HL-60/S4 (cell line): ENCODE measurements around the gene CDKL5.
"Not testable (repeated sequence)": the region's sequence is repeated elsewhere in the genome, so short reads cannot be mapped to it uniquely, and the experiment has no call there.

Experiments
- in situ Hi-C: fragments of 300-500 bp; cut with MboI; formaldehyde crosslinking; loops from 2 replicates; pipeline ENCODE4 v1.14.3; 2022; ENCODE audit warnings: low sequenced_read_pairs

CDKL5 gene

DNA sequence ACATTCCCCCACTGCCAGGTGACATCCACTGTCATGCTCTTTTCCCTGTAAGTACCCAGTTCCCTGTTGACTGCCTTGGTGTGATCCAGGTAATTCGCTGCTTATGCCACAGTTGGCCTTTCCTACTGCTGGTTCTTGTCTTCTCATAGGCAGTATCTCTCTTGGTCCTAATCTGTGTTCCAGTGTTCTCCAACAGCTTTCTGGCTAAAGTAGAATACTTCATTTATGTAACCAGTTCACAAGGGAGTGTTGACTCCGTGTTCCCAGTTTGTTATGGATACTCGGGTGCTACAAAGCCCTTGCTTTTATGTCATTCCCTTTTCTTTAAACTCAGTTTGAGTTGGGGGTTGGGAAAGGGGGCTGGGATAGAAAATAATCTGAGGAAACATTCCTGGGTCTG is 148.1 kb downstream of the CDKL5 start:
- in situ Hi-C loops = no loop called here

DNA sequence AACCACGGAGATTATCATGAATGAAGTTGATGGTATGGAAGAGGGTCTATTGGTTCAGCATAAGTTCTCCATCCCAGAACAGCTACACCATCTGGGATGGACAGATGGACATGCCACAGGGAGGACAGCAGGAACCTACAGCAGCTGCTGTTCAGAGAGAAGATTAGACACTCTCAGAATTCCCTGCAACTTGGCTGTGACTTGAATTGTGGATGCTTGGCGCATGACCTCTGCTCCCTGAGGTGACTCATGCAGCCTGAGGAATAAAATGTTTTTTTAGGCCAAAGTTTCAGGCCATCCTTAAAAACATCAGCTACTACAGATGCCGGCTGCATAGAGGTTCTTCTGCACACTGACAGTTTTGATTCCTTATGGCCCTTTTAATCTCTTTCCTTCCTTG is 149.2 kb downstream of the CDKL5 start:
- in situ Hi-C loops = no loop called here

DNA sequence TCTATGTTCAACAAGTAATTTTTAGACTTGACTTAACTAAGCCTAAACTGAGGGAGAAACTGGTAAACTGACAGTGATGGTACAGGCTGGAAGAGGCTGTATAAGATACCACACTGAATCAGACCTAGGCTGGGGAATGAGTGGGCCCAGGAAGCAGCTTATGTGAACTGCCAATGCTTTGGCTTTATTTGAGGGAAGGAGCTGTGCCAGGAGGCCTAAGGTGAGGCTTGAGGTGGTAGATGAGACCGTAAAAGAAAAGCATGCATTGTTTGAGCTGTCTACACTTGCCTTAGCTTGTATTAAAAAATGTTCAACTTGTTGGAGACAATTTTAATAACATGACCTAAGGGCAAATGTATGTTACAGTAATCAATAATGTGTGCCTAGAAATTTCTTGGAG is 150.3 kb downstream of the CDKL5 start:
- in situ Hi-C loops = no loop called here

DNA sequence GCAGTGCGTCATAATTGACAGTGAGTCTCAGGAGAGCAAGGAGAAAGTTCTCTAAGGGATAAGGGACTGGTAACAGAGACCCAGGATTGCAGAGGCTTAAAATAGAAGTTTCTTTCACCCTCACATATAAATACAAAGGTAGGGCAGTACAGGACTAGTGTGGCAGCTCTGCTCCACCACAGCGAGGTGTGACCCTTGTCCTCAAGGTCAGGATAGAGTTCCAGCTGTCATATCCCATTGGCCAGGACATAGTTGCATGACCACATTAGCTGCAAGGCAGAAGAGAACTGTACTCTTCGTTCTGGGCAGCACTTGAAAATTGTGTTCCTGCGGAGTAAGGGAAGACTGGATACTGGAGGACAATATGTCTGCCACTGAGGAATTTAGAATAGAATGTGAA is 152.0 kb downstream of the CDKL5 start:
- in situ Hi-C loops = no loop called here

DNA sequence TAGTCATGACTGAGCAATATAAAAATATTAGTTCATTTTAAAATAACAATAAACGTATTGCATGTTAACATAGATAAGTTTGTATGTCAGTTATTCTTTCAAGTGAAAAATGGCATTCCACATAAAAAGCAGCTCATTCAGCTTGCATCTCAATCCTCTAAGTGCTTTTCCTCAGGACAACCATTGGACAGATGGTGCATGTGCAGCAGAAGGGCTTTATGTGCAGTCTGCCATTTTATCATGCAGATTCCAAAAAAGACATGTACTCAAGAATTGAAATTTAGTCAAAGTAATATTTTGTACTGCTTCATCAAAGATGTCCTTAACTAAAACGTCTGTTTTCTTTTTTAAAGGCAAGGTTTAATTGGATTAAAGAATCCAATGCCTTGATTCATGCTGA is 153.1 kb downstream of the CDKL5 start:
- in situ Hi-C loops = no loop called here

DNA sequence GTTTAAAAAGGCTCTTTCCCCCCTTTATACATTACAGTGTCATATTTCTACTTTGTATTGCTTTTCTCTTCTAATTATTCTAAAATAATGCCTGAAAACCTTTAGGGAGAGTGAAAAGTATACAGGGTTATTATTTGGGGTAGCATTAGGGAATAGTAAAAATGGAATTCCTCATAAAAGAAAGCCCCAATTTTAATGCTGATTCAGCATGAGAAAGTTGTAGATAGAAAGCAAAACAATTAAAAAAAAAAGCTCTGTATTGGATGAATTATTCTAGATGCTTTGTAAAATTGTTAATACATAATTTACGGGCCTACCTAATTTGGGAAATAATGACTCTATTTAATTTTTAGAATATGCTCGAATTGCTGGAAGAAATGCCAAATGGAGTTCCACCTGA is 154.1 kb downstream of the CDKL5 start:
- in situ Hi-C loops = no loop called here

DNA sequence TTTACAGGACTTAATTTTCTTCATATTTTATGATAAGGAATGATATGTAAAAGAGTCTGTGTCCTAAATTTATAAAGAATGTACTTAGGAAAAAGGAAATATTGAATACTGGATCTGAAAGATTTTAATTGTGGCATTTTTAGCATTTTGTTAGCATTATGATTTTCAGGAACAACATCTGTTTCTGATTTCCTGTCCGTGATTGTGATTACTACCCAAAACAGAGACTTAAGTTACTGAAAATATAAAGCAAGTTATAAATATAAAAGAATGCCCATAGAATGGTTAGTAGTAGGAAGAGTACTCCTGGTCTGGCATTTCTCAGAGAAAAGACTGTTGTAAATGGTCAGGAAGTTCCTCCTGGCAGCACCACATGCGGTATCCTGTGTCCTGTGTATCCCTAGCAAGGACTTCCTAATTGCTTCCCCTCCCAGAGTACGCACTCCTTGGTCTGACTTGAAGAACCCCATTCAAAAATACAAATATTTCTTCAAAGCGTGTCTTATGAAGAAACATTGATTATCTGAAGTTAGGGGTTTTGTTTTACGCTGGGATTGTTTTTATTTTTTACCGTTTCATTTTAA is 157.6 kb downstream of the CDKL5 start:
- in situ Hi-C loops = no loop called here

DNA sequence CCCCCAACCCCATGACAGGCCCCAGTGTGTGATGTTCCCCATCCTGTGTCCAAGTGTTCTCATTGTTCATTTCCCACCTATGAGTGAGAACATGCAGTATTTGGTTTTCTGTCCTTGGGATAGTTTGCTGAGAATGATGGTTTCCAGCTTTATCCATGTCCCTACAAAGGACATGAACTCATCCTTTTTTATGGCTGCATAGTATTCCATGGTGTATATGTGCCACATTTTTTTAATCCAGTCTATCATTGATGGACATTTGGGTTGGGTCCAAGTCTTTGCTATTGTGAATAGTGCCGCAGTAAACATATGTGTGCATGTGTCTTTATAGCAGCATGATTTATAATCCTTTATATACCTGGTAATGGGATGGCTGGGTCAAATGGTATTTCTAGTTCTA is 163.9 kb downstream of the CDKL5 start:
- in situ Hi-C loops = not testable (repeated sequence)

DNA sequence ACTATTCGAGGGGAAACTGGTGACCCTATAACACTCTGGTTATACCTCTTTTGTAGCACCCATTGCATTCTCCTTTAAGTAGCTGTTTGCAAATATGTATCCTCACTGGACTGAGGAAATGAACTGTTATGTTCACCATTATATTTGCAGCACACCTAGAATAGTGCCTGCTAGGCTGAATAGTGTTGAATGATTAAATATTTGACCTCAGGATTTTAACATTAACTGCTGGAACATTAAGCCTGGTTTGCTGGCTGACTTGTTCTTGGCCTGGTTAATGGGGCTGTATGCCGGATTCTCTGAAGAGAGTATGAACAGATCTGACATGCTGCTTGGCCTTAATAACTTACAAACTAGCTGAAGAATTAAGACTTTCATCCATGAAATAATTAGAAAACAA is 166.4 kb downstream of the CDKL5 start:
- in situ Hi-C loops = no loop called here

DNA sequence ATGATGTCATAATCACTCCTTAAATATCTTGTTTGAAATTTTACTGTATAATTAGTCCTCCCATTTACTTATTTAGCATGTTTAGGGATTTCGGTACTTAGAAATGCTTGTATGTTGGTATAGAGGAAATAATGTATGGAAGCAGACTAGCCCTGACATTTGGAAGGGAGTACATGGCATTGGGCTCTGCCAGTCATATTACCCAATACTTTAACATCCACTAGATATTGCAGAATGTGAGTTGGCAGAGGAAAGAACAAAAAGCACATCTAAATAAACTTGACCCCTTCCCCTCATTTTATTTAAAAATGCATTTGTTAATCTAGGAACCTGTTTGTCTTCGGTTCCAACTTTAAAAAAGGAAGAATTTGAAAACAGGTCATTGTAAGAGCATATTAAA is 168.7 kb downstream of the CDKL5 start:
- in situ Hi-C loops = no loop called here

DNA sequence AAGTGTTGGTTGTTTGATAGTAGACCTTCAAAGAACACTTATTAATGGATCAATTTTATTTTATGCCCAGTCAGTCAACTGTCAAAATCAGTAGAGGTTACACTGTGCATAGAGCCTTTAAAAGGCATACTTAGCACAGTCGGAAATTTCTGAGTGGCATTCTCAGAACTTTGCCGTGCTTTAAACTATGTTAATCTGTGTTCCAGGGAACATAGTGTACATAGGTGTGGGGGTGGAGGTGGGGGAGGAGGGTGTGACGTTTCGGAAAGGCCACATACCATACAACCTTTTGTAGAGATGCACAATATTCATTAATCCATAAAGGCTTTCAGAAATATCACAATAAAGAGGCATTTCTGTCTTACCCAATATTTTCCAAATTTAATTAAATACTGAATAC is 170.7 kb downstream of the CDKL5 start:
- in situ Hi-C loops = no loop called here

DNA sequence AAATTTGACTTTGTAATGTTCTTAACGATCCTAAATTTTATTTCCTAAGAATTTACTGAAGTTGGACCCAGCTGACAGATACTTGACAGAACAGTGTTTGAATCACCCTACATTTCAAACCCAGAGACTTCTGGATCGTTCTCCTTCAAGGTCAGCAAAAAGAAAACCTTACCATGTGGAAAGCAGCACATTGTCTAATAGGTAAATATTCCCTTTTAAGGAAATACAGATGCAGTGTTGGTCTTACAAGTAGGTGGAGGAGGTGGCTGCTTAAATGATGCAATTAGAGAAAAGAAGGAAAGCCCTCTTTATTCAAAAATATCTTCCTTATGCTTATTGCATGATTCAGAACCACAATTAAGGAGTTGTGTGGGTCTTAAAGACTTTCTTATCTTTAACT is 173.0 kb downstream of the CDKL5 start:
- in situ Hi-C loops = no loop called here

DNA sequence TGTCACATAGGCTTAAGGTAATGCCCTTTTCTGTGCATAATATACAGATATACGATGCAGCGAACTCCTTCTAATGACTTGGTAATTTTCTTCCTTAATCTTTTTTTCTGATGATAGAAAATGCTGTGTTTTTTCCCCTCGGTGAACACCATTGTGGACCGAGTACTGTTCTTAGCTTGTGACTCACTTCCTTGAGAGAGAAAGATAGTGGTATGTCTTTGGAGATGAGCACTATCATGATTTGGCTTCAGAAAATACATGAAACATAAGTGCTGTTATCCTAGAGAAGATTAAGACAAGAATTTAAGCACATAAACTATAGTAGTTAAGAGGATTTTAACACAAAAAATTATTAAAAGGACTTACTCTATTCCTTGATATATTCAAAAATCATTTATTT is 182.6 kb downstream of the CDKL5 start:
- in situ Hi-C loops = no loop called here

DNA sequence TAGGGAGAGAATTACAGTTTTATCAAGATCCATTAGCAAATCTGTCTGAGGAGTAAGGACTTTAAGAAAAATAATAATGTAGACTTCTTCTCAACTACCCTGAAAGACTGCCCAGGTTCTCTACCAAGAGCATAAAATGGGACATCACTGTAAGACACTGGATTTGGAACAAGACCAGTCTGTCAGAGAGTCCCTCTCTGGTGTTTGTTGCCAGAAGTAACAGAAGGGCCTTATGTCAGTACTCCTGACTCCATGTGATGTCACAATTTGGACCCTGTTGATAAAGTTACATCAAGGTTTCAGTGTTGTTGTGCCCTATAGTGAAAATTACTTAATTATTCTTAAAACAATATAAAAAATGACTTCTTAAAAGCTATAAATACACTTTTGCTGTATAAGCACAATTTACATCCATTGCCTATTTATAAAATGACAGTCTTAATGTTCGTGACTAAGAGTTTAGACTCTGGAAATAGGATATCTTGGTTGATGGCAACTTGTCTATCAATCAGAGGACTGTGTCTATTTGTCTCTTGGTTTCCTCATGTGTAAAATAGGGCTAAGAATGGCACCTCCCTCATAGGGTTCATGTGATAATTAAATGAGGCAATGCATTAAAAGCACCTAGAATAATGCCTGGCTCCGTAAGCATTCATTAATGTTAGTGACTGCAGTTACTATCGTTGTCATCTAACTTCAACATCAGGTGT is 188.7 kb downstream of the CDKL5 start:
- in situ Hi-C loops = no loop called here

DNA sequence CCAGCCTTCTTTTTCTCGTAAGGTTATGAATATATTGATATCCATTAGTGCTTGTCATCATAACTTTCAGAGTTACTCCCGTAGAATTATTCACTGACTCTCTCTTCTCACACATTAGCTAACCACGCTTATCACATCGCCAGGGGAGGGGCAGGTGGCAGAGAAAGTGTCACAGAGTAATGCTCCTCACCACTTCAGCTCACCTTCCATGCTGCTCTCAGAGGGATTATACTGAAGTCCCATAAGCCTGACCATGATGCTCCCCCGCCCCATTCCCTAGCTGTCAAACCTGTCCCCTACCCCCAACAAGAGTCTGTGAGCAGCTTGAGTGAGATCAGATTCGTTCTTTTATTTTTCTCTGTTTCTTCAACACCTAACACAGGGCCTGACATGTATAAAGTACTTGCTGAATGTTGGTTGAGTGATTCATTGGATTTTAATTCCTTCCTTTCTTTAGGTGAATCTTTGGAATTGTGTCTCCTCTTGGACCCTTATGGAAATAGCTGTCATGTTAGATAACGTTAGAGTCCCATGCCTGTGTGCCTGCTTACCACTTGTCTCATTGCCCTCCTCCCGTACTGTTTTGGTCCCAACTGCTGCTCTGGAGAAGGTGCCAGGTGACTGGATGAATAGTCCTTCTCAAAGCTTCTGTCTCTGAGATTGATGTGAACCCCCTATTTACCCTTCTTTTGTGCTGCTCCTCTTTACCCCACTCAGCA is 191.4 kb downstream of the CDKL5 start:
- in situ Hi-C loops = no loop called here

DNA sequence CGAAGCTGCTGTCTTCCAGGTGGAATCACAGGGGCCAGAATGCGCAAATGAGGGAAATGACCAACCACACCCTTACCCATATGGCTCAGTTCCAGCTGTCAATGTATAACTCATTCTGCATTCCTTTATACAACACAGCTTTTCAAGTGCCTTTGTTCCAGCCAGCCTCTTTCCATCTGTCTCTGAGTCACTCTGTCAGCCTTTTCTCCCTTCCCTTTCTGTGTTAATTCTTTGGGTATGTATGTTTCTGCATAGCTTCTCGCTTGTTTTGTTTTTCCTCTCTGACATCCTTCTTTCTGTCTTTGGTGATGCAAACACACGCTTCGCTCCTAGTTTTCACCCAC is 192.0 kb downstream of the CDKL5 start:
- in situ Hi-C loops = no loop called here

DNA sequence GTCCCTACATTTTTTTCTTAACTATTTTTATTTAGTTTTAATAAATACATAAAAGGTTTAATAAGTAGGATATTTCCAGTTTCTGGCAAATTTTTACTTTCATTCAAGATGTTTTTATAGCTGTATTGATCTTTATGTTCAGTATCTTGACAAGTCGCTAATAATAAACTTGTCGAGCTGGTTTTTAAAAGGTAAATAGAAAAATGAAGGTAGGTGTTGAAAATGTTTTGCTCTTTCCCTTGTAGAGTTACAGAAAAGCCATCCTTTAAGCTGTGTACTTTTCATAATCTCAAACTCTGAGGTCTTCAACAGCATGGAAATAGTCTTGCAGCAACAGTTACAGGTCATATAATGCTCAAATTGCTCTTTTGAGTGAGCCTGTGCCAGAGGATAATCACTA is 193.9 kb downstream of the CDKL5 start:
- in situ Hi-C loops = no loop called here

DNA sequence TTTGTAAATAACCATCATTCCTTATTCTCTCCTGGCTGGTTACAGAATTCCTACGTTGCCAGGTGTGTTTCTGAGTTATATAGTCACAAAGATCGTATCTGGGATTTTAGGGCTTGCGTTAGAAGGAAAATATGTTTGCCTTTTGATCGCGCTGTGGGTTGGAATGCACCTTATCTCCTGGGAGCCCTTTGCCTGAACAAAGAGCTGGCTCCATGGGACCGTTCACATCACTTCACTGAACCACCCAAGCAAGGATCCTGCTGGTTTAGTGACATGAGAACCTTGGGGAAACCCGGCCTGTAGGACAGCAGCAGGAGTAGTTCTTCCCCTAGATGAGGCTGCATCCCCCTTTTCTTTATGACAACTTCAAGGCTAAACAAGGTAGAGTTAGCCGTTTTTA is 194.9 kb downstream of the CDKL5 start:
- in situ Hi-C loops = no loop called here

DNA sequence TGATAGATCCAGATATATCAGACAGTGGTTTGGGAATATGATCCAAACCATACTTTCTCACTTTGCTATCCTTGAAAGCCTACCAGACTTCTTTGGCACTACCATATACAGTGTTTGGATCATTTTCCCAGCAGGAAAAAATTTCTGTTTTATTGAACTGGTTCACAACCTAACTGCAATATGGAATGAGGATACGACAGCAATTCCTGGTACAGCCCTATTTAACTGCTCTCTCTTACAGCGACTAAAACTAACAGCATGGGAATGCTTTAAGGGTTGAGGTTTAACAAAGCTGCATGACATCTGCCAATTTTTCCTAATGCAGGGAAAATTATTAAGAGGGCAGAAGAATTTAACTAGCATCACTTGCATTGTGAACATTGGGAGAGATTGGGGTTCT is 199.2 kb downstream of the CDKL5 start:
- in situ Hi-C loops = no loop called here

DNA sequence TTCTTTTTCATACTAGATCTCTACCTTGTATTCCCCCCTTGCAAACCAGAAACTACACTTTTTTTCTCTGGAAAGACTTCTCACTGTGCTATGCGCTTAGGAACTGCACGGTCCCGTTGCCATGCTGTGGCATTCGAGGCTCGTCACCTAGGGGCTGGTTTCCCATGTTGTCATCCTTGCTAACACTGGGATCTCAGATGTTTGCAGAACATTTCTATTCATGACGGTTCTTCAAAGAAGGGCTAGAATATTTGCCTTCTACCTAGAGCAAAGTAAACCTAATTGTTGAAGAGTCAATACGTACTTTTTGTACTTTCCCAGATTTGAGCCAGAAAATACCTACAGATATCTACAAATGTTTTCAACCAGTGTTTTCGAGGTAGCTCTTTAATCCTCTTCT is 205.5 kb downstream of the CDKL5 start:
- in situ Hi-C loops = no loop called here

DNA sequence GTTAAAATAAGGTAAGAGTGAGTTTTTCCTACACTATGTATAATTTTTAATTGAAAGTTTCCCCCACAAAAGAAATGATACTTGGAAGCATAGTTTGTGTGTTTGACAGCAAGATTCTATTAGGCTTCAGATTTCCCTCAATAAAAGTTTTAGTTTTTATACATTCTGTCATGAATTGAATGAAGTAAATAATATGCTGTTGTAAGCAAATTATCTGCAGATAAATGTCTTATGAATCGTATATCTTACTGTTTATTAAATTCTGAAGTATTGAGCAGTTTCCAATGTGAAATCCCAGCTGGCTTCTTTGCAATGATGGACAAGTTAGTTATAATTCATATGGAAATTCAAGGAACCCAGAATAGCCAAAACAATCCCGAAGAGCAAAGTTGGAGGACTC is 213.0 kb downstream of the CDKL5 start:
- in situ Hi-C loops = no loop called here

DNA sequence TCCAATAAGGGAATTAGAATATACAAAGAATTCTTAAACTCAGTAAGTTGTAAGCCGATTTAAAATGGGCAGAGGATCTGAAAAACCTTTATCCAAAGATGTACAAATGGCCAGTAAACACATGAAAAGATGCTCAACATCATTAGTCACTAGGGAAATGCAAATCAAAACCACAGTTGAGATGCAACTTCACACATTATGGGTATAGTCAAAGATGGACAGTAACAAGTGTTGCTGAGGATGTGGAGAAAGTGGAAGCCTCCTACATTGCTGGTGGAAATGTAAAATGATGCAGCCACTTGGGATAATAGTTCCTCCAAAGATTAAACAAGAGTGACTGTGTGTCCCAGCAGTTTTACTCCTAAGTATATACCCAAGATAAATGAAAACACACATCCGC is 213.9 kb downstream of the CDKL5 start:
- in situ Hi-C loops = no loop called here

DNA sequence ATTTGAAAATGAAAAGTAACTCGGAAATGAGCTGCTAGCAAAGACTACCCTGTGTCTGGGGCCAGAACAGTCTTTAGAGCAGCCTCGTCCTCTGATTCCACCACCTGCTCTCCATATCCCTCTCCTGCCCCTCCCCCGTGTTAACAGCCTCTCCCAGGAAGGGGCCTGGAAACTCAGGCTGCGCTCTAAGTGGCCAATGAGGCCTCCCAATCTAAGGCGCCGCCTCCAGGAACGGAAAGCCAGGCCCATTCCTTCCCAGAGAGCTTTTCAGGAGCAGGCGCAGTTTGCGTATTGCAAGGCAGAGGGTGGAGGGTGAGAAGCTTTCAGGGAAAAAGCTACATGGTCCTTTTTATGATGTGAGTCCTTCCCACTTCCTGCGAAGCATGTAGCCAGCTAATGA is 215.3 kb downstream of the CDKL5 start:
- in situ Hi-C loops = no loop called here
